Right lobe of liver (tissue), 4 donors: Measurements from ENCODE around the gene PRELID2.

Experiments used
- POLR2A ChIP-seq: fragments of 450-650 bp; IDR thresholded peaks from one replicate; pipeline ENCODE4 v1.6.1; 2017; ENCODE audit warnings: antibody characterized with exemption, mild to moderate bottlenecking
- TF ChIP-seq, protein P1 (sequence below), 4 donors: fragments of 200-600 bp in 3 of 4; fragments of 450-650 bp in 1 of 4; IDR thresholded peaks; one replicate each; pipeline versions ENCODE4 v1.5.1 to v1.8.0; 2016 to 2022; ENCODE audit warnings: antibody characterized with exemption in 4 of 4, mild to moderate bottlenecking in 2 of 4
- donor health status: DM: no; HTN: no; CAD: no.
- donor health status: DM: no; HTN: no; CAD: no.
- donor health status: DM: no; HTN: yes; CAD: no.

DNA sequence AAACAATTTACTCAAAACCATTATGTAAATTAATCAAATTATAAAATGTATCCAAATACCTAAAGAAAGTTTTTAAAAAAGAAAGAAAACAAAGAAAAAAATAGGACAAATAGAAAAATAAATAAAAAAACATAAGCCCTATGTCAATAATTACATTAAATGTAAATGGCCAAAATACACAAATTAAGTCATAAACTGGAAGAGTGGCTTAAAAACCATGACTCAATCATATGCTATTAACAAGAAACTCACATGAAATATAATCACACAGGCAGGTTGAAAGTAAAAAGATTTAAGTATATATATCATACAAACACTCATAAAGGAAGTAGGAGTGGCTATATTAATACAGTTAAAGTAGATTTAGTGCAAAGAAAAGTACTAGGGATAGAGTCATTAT, 95.3 kb downstream of the PRELID2 start:
- TF ChIP-seq, protein P1, sequence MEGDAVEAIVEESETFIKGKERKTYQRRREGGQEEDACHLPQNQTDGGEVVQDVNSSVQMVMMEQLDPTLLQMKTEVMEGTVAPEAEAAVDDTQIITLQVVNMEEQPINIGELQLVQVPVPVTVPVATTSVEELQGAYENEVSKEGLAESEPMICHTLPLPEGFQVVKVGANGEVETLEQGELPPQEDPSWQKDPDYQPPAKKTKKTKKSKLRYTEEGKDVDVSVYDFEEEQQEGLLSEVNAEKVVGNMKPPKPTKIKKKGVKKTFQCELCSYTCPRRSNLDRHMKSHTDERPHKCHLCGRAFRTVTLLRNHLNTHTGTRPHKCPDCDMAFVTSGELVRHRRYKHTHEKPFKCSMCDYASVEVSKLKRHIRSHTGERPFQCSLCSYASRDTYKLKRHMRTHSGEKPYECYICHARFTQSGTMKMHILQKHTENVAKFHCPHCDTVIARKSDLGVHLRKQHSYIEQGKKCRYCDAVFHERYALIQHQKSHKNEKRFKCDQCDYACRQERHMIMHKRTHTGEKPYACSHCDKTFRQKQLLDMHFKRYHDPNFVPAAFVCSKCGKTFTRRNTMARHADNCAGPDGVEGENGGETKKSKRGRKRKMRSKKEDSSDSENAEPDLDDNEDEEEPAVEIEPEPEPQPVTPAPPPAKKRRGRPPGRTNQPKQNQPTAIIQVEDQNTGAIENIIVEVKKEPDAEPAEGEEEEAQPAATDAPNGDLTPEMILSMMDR (IDR thresholded peaks at IDR 0.05): no peak
- TF ChIP-seq POLR2A: no peak
